PFSK-1 (cell line): ENCODE results near the gene MARK3.

Source experiments
- FOXP2 ChIP-seq: optimal IDR thresholded peaks from 2 replicates; pipeline ENCODE3; 2011; ENCODE audit warnings: borderline replicate concordance, control low read depth, inconsistent platforms; ENCODE audit not compliant: insufficient read depth; ENCODE audit errors: extremely low read length, extremely low read depth
- POLR2AphosphoS5 ChIP-seq: IDR thresholded peaks from 2 replicates; pipeline ENCODE4 v1.6.1; 2012; ENCODE audit warnings: low read depth, mild to moderate bottlenecking, control low read depth, low read length, moderate library complexity
- REST ChIP-seq, 2 experiments: IDR thresholded peaks; 2 replicates each; pipeline versions ENCODE4 v1.6.1 to v1.8.0; 2011 to 2012; ENCODE audit warnings: low read depth in 2 of 2, low read length in 2 of 2, control low read depth in 1 of 2, inconsistent platforms in 1 of 2, mild to moderate bottlenecking in 1 of 2, moderate library complexity in 1 of 2; ENCODE audit not compliant: insufficient read depth in 1 of 2
- SIN3A ChIP-seq: IDR thresholded peaks from 2 replicates; pipeline ENCODE4 v1.6.1; 2012; ENCODE audit warnings: mild to moderate bottlenecking, low read length, moderate library complexity, borderline replicate concordance; ENCODE audit not compliant: insufficient read depth
- TAF1 ChIP-seq: IDR thresholded peaks from 2 replicates; pipeline ENCODE4 v1.6.1; 2012; ENCODE audit warnings: low read length, control low read depth, borderline replicate concordance; ENCODE audit not compliant: insufficient read depth

MARK3 gene

GRCh38 chr14:103509864-103510723, 124.9 kb downstream of the MARK3 start:
- TF ChIP-seq REST (IDR thresholded peaks at IDR 0.05; ENCODE audit: insufficient read depth in 1 of 2, low read depth in 2 of 2, low read length in 2 of 2) (no peak), FOXP2 (no peak), TAF1 (no peak), SIN3A (no peak), POLR2AphosphoS5 (no peak)

GRCh38 chr14:103510724-103511693, 125.8 kb downstream of the MARK3 start:
- TF ChIP-seq REST (IDR thresholded peaks at IDR 0.05; ENCODE audit: insufficient read depth in 1 of 2, low read depth in 2 of 2, low read length in 2 of 2), result no peak
- no peak for TF ChIP-seq SIN3A
- no peak for TF ChIP-seq FOXP2
- TF ChIP-seq TAF1, result no peak
- no peak for TF ChIP-seq POLR2AphosphoS5

GRCh38 chr14:103512701-103513611, 127.7 kb downstream of the MARK3 start:
- TF ChIP-seq REST (IDR thresholded peaks at IDR 0.05; ENCODE audit: insufficient read depth in 1 of 2, low read depth in 2 of 2, low read length in 2 of 2) (no peak), POLR2AphosphoS5 (no peak), SIN3A (no peak), TAF1 (no peak), FOXP2 (no peak)

- no peak for TF ChIP-seq REST (IDR thresholded peaks at IDR 0.05; ENCODE audit: insufficient read depth in 1 of 2, low read depth in 2 of 2, low read length in 2 of 2)
- no peak for TF ChIP-seq SIN3A
- no peak for TF ChIP-seq POLR2AphosphoS5
- TF ChIP-seq TAF1, result no peak
- TF ChIP-seq FOXP2, result no peak
Observed at GRCh38 chr14:103514596-103515421, 129.6 kb downstream of the MARK3 start.
